Neuronal stem cell (in vitro differentiated cells): Measurements from ENCODE around the gene APC.

Experiments
- DNase-seq: peaks from one replicate; pipeline ENCODE4 v3.0.0-alpha.2; 2013; ENCODE audit warnings: low spot score
- H2AFZ ChIP-seq: one replicate; pipeline ENCODE4 v1.6.1; 2013; ENCODE audit warnings: mild to moderate bottlenecking, low read length, inconsistent platforms
- H2AK5ac ChIP-seq: 2 replicates; pipeline ENCODE4 v1.6.1; 2013; ENCODE audit warnings: low read depth, mild to moderate bottlenecking, inconsistent platforms, low read length, moderate library complexity, mixed read lengths
- H2BK120ac ChIP-seq: 2 replicates; pipeline ENCODE4 v1.6.1; 2013; ENCODE audit warnings: low read depth, mild to moderate bottlenecking, inconsistent platforms, low read length, moderate library complexity, mixed read lengths
- H2BK12ac ChIP-seq: one replicate; pipeline ENCODE4 v1.6.1; 2013; ENCODE audit warnings: low read length, inconsistent platforms
- H2BK15ac ChIP-seq: 2 replicates; pipeline ENCODE4 v1.6.1; 2013; ENCODE audit warnings: mild to moderate bottlenecking, low read length, inconsistent platforms, mixed read lengths
- H2BK5ac ChIP-seq: one replicate; pipeline ENCODE4 v1.6.1; 2013; ENCODE audit warnings: inconsistent platforms, mild to moderate bottlenecking, low read length, moderate library complexity
- H3K14ac ChIP-seq: one replicate; pipeline ENCODE4 v1.6.1; 2013; ENCODE audit warnings: low read length, inconsistent platforms
- H3K18ac ChIP-seq: 2 replicates; pipeline ENCODE4 v1.6.1; 2013; ENCODE audit warnings: low read length, inconsistent platforms
- H3K23ac ChIP-seq: 2 replicates; pipeline ENCODE4 v1.6.1; 2013; ENCODE audit warnings: low read depth, mild to moderate bottlenecking, mixed read lengths, low read length, inconsistent platforms; ENCODE audit not compliant: poor library complexity
- H3K27ac ChIP-seq: replicated peaks from 3 replicates; pipeline ENCODE4 v1.5.1; 2013; ENCODE audit warnings: low read length, inconsistent platforms
- H3K27me3 ChIP-seq, 3 experiments: 2 replicates each; pipeline ENCODE4 v1.6.1; 2013; ENCODE audit warnings: low read length in 3 of 3, mild to moderate bottlenecking in 2 of 3, inconsistent platforms in 1 of 3, low read depth in 1 of 3, mixed read lengths in 1 of 3, moderate library complexity in 1 of 3; ENCODE audit not compliant: control insufficient read depth in 3 of 3, insufficient read depth in 3 of 3
- H3K36me3 ChIP-seq, 2 donors: replicated peaks in 1 of 2; 2 replicates each; pipeline ENCODE4 v1.6.1; 2013; ENCODE audit warnings: low read length in 2 of 2; ENCODE audit not compliant: control insufficient read depth in 2 of 2, insufficient read depth in 2 of 2
- H3K4ac ChIP-seq: 2 replicates; pipeline ENCODE4 v1.6.1; 2013; ENCODE audit warnings: inconsistent platforms, mild to moderate bottlenecking, low read length, moderate library complexity
- H3K4me1 ChIP-seq, 2 donors: 1 replicate in 1 of 2; 2 replicates in 1 of 2; pipeline ENCODE4 v1.6.1; 2013; ENCODE audit warnings: low read length in 2 of 2, low read depth in 1 of 2; ENCODE audit not compliant: control insufficient read depth in 2 of 2, insufficient read depth in 1 of 2
- H3K4me2 ChIP-seq: one replicate; pipeline ENCODE4 v1.6.1; 2013; ENCODE audit warnings: mild to moderate bottlenecking, low read length, inconsistent platforms; ENCODE audit not compliant: insufficient read depth, poor library complexity, severe bottlenecking
- H3K4me3 ChIP-seq, 2 donors: 2 replicates each; pipeline ENCODE4 v1.5.1; 2013; ENCODE audit warnings: low read length in 2 of 2, mild to moderate bottlenecking in 2 of 2, inconsistent platforms in 1 of 2, moderate library complexity in 1 of 2
- H3K79me1 ChIP-seq: one replicate; pipeline ENCODE4 v1.6.1; 2013; ENCODE audit warnings: low read depth, mild to moderate bottlenecking, inconsistent platforms, low read length, moderate library complexity
- H3K9ac ChIP-seq: one replicate; pipeline ENCODE4 v1.6.1; 2013; ENCODE audit warnings: mild to moderate bottlenecking, low read depth, low read length, inconsistent platforms; ENCODE audit not compliant: poor library complexity
- H3K9me3 ChIP-seq, 2 donors: replicated peaks in 1 of 2; 2 replicates each; pipeline versions ENCODE3 to v1.6.1; 2013; ENCODE audit warnings: low read length in 2 of 2, mild to moderate bottlenecking in 2 of 2, inconsistent platforms in 1 of 2, low read depth in 1 of 2, mixed read lengths in 1 of 2, moderate library complexity in 1 of 2; ENCODE audit not compliant: control insufficient read depth in 2 of 2, insufficient read depth in 1 of 2
- H4K8ac ChIP-seq: one replicate; pipeline ENCODE4 v1.6.1; 2013; ENCODE audit warnings: low read depth, mild to moderate bottlenecking, inconsistent platforms, low read length, moderate library complexity
- H4K91ac ChIP-seq: one replicate; pipeline ENCODE4 v1.6.1; 2013; ENCODE audit warnings: low read length, low read depth, mild to moderate bottlenecking, inconsistent platforms; ENCODE audit not compliant: poor library complexity
- whole genome bisulfite sequencing, 2 donors: extraction: QIAGEN DNeasy Blood & Tissue Kit; methylation state at CpG; one replicate each; pipeline ENCODE4 v1.1.7; 2013; ENCODE audit warnings: missing lambda C conversion rate in 2 of 2, mixed read lengths in 1 of 2; ENCODE audit not compliant: insufficient read length in 2 of 2, insufficient replicate concordance in 1 of 2; ENCODE audit errors: extremely low coverage in 2 of 2; 5-methylcytosine and 5-hydroxymethylcytosine counted together

APC gene

DNA sequence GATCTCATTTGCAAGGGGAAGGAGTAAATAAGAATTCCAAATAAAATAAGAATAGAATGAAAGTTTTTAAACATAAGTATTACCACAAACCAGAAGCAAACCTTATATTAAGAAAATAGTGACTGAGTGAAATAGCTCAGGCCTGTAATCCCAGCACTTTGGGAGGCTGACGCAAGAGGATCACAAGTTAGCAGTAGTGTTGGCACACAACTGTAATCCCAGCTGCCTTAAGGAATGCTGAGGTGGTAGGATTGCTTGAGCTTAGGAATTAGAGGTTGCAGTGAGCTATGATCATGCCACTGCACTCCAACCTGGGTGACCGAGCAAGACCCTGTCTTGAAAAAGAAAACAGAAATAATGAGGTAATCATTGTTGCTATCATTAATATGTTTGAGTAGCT, 47.0 kb downstream of the APC start:
- Histone ChIP-seq H3K9me3 (no peaks in the 10 kb centered on the region), H2BK15ac (no peak overlapping the region), H2AK5ac (no peak overlapping the region), H3K4me2 (no peak overlapping the region), H3K27ac (no peak overlapping the region), H2BK12ac (no peak overlapping the region), H3K4me3 (no peak overlapping the region), H3K23ac (no peak overlapping the region), H3K36me3 (peaks cover 3 to 68% of the 10 kb centered on the region in 2 donors), H4K8ac (no peak overlapping the region), H3K14ac (no peak overlapping the region), H4K91ac (no peak overlapping the region), H2BK5ac (no peak overlapping the region), H3K27me3 (no peaks in the 10 kb centered on the region), H2BK120ac (no peak overlapping the region), H3K4ac (no peak overlapping the region), H3K9ac (no peak overlapping the region), H3K79me1 (no peaks in the 10 kb centered on the region), H3K18ac (no peak overlapping the region), H2AFZ (no peak overlapping the region), H3K4me1 (no peaks in the 10 kb centered on the region)
- DNase-seq = no peak
- WGBS, 2 donors = no CpG with 5 or more reads among the region's 2 CpGs

GRCh38 chr5:112787261-112787660, 49.6 kb downstream of the APC start:
- no CpG with 5 or more reads among the region's 1 CpG for WGBS, 2 donors
- DNase-seq = no peak
- Histone ChIP-seq H2BK120ac (no peak overlapping the region), H2BK12ac (no peak overlapping the region), H4K8ac (no peak overlapping the region), H3K27ac (no peak overlapping the region), H3K9ac (no peak overlapping the region), H2AFZ (no peak overlapping the region), H3K4me1 (no peaks in the 10 kb centered on the region), H3K18ac (no peak overlapping the region), H4K91ac (no peak overlapping the region), H3K23ac (no peak overlapping the region), H3K9me3 (no peaks in the 10 kb centered on the region), H3K36me3 (peaks cover 5 to 68% of the 10 kb centered on the region in 2 donors), H3K4me2 (no peak overlapping the region), H3K27me3 (no peaks in the 10 kb centered on the region), H3K14ac (no peak overlapping the region), H3K4ac (no peak overlapping the region), H3K4me3 (no peak overlapping the region), H2AK5ac (no peak overlapping the region), H2BK15ac (no peak overlapping the region), H3K79me1 (no peaks in the 10 kb centered on the region), H2BK5ac (no peak overlapping the region)

- Histone ChIP-seq H3K79me1 (no peaks in the 10 kb centered on the region), H2BK15ac (no peak overlapping the region), H3K9ac (no peak overlapping the region), H3K14ac (no peak overlapping the region), H3K9me3 (no peaks in the 10 kb centered on the region), H3K23ac (no peak overlapping the region), H4K8ac (no peak overlapping the region), H3K27me3 (no peaks in the 10 kb centered on the region), H3K4ac (no peak overlapping the region), H2AK5ac (no peak overlapping the region), H2BK5ac (no peak overlapping the region), H3K4me2 (no peak overlapping the region), H3K4me3 (no peak overlapping the region), H3K27ac (no peak overlapping the region), H3K18ac (no peak overlapping the region), H3K4me1 (no peaks in the 10 kb centered on the region), H4K91ac (no peak overlapping the region), H2BK120ac (no peak overlapping the region), H3K36me3 (peaks cover 5 to 69% of the 10 kb centered on the region in 2 donors), H2AFZ (no peak overlapping the region), H2BK12ac (no peak overlapping the region)
- no CpG with 5 or more reads among the region's 3 CpGs for WGBS, 2 donors
- no peak for DNase-seq
Observed at GRCh38 chr5:112787896-112788295, 50.2 kb downstream of the APC start.

DNA sequence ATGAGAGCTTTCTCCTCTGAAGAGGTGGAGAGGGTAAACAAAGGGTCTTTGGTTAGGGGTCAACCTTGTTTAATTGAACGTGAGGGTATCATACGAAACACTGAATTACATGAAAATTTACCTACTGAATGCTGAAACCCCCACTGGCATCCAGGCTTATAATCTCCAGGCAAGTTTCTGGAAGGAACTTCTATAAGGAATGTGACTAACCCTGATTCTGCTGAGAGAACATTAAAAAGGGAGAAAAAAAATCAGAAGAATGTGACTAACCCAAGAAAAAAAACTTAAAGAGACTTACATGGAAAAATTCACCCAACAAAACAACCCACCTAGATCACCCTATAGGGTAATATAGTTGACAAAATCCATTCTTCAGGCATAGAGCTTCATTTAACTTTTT, 55.5 kb downstream of the APC start:
- H3K36me3 ChIP-seq = peaks cover 9 to 85% of the 10 kb centered on the region in 2 donors
- DNase-seq = no peak

More for the DNA sequence above, 55.5 kb downstream of the APC start:
- Histone ChIP-seq H3K27me3 (no peaks in the 10 kb centered on the region), H4K8ac (no peak overlapping the region), H2AFZ (no peak overlapping the region), H2AK5ac (no peak overlapping the region), H2BK120ac (no peak overlapping the region), H3K4me1 (no peaks in the 10 kb centered on the region), H3K4me2 (no peak overlapping the region), H3K4me3 (no peak overlapping the region), H3K18ac (no peak overlapping the region), H3K4ac (no peak overlapping the region), H2BK12ac (no peak overlapping the region), H3K9ac (no peak overlapping the region), H2BK15ac (no peak overlapping the region), H3K14ac (no peak overlapping the region), H3K9me3 (no peaks in the 10 kb centered on the region), H3K23ac (no peak overlapping the region), H2BK5ac (no peak overlapping the region), H4K91ac (no peak overlapping the region), H3K27ac (no peak overlapping the region), H3K79me1 (no peaks in the 10 kb centered on the region)
- no CpG with 5 or more reads among the region's 2 CpGs for WGBS, 2 donors
